RKO (cell line): Measurements from ENCODE around the gene DTNB.

ENCODE experiments used
- DNase-seq: peaks from one replicate; pipeline ENCODE4 v3.0.0-alpha.2; 2016; ENCODE audit warnings: low spot score

The DTNB gene

GRCh38 chr2:25460261-25460905 is 213.0 kb downstream of the DTNB start:
- no peak for DNase-seq

- no peak for DNase-seq
These were observed 218.4 kb downstream of the DTNB start for GRCh38 chr2:25454824-25455611.

- DNase-seq = peak; percentile 9
These were observed 220.0 kb downstream of the DTNB start for GRCh38 chr2:25453199-25453905.

GRCh38 chr2:25448808-25449207 is 224.6 kb downstream of the DTNB start:
- no peak for DNase-seq

GRCh38 chr2:25447018-25447417 is 226.4 kb downstream of the DTNB start:
- DNase-seq = no peak

GRCh38 chr2:25446122-25446521 is 227.3 kb downstream of the DTNB start:
- DNase-seq = no peak

- no peak for DNase-seq
These were observed 227.9 kb downstream of the DTNB start for GRCh38 chr2:25445464-25445863.

- no peak for DNase-seq
These were observed 228.6 kb downstream of the DTNB start for GRCh38 chr2:25444608-25445270.

GRCh38 chr2:25443766-25444165 is 229.6 kb downstream of the DTNB start:
- DNase-seq = no peak

- DNase-seq = no peak
These were observed 232.0 kb downstream of the DTNB start for GRCh38 chr2:25441353-25441752.

GRCh38 chr2:25438793-25439192 is 234.6 kb downstream of the DTNB start:
- no peak for DNase-seq

GRCh38 chr2:25437881-25438662 is 235.3 kb downstream of the DTNB start:
- no peak for DNase-seq

- DNase-seq = no peak
These were observed 238.0 kb downstream of the DTNB start for GRCh38 chr2:25435421-25435820.

- DNase-seq = no peak
These were observed 241.8 kb downstream of the DTNB start for GRCh38 chr2:25431604-25432003.

- DNase-seq = no peak
These were observed 242.8 kb downstream of the DTNB start for GRCh38 chr2:25430556-25430955.

GRCh38 chr2:25426326-25426725 is 247.1 kb downstream of the DTNB start:
- DNase-seq = no peak

- DNase-seq = no peak
These were observed 248.8 kb downstream of the DTNB start for GRCh38 chr2:25424426-25425028.

- DNase-seq = no peak
These were observed 251.5 kb downstream of the DTNB start for GRCh38 chr2:25421820-25422411.

- no peak for DNase-seq
These were observed 252.1 kb downstream of the DTNB start for GRCh38 chr2:25421289-25421688.

GRCh38 chr2:25420820-25421237 is 252.5 kb downstream of the DTNB start:
- DNase-seq = no peak
